Activated gamma-delta T cell treated with Interleukin-2 at 50 U/mL for 16 hours (primary cell): Measurements from ENCODE around the gene SPTBN4.

Experiments
- DNase-seq: peaks from one replicate; pipeline ENCODE4 v3.0.0-alpha.2; 2020

Gene SPTBN4

GRCh38 chr19:40567750-40568494, 101.1 kb downstream of the SPTBN4 start:
- no peak for DNase-seq

- DNase-seq, result peak; percentile 90
These were observed 103.7 kb downstream of the SPTBN4 start for GRCh38 chr19:40570313-40571004.

GRCh38 chr19:40571005-40571318, 104.2 kb downstream of the SPTBN4 start:
- no peak for DNase-seq

- no peak for DNase-seq
These were observed 105.2 kb downstream of the SPTBN4 start for GRCh38 chr19:40571831-40572495.

- no peak for DNase-seq
These were observed 108.5 kb downstream of the SPTBN4 start for GRCh38 chr19:40575326-40575725.

- no peak for DNase-seq
These were observed 109.4 kb downstream of the SPTBN4 start for GRCh38 chr19:40576151-40576584.

GRCh38 chr19:40576585-40577451, 110.0 kb downstream of the SPTBN4 start, which contains the start of gene SHKBP1:
TSS of gene SHKBP1 (plus strand) at chr19:40576873. CDS start at chr19:40576900, 27 bp downstream.
- peak; percentile 94 for DNase-seq

- DNase-seq, result no peak
These were observed 111.7 kb downstream of the SPTBN4 start for GRCh38 chr19:40578442-40578908.

- no peak for DNase-seq
These were observed 113.8 kb downstream of the SPTBN4 start for GRCh38 chr19:40580619-40581018.

- DNase-seq, result no peak
These were observed 114.7 kb downstream of the SPTBN4 start for GRCh38 chr19:40581531-40581930.

- DNase-seq, result no peak
These were observed 115.7 kb downstream of the SPTBN4 start for GRCh38 chr19:40582467-40582866.

GRCh38 chr19:40583283-40583682, 116.5 kb downstream of the SPTBN4 start:
- no peak for DNase-seq

- no peak for DNase-seq
These were observed 117.2 kb downstream of the SPTBN4 start for GRCh38 chr19:40584007-40584406.

GRCh38 chr19:40585241-40585981, 118.6 kb downstream of the SPTBN4 start:
- no peak for DNase-seq

- no peak for DNase-seq
These were observed 119.2 kb downstream of the SPTBN4 start for GRCh38 chr19:40585982-40586422.

GRCh38 chr19:40586611-40587010, 119.8 kb downstream of the SPTBN4 start:
- DNase-seq, result no peak

- no peak for DNase-seq
These were observed 121.5 kb downstream of the SPTBN4 start for GRCh38 chr19:40588110-40588854.

- DNase-seq, result no peak
These were observed 122.2 kb downstream of the SPTBN4 start for GRCh38 chr19:40588926-40589569.

GRCh38 chr19:40589591-40590429, 123.0 kb downstream of the SPTBN4 start:
- no peak for DNase-seq
